Tibial nerve (tissue), 4 donors: Measurements from ENCODE around the gene FILIP1.

ENCODE experiments used
- EP300 ChIP-seq, 2 donors: sonication (generic); formaldehyde crosslinking; IDR thresholded peaks; one replicate each; pipeline ENCODE4 v1.6.1; 2017; ENCODE audit warnings: antibody characterized with exemption in 2 of 2, mild to moderate bottlenecking in 1 of 2
- POLR2A ChIP-seq, 2 donors: fragments of 450-650 bp; IDR thresholded peaks; one replicate each; pipeline ENCODE4 v1.6.1; 2017; ENCODE audit warnings: antibody characterized with exemption in 2 of 2, mild to moderate bottlenecking in 2 of 2, moderate library complexity in 2 of 2
- TF ChIP-seq, protein P1 (sequence below), 5 experiments: fragments of 200-600 bp in 3 of 5; fragments of 450-650 bp in 2 of 5; sonication (generic) in 3 of 5; IDR thresholded peaks; one replicate each; pipeline ENCODE4 v1.5.1; 2016 to 2019; ENCODE audit warnings: antibody characterized with exemption in 5 of 5, mild to moderate bottlenecking in 3 of 5, moderate library complexity in 2 of 5

DNA sequence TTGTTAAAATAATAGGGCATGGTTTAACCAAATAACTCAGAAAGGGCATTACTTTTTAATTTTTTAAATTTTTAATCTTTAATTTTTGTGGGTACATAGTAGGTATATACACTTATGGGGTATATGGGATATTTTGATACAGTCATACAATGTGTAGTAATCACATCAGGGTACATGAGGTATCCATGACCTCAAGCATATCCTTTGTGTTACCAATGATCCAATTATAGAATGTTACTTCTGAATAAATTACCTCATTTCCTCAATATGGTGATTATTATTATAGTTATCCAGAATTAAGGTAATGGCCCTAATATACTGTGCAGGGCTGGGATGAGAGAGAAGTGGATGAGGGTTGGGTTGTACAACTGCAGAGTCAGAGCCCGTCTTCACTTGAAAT, 163.9 kb downstream of the FILIP1 start:
- TF ChIP-seq, protein P1, sequence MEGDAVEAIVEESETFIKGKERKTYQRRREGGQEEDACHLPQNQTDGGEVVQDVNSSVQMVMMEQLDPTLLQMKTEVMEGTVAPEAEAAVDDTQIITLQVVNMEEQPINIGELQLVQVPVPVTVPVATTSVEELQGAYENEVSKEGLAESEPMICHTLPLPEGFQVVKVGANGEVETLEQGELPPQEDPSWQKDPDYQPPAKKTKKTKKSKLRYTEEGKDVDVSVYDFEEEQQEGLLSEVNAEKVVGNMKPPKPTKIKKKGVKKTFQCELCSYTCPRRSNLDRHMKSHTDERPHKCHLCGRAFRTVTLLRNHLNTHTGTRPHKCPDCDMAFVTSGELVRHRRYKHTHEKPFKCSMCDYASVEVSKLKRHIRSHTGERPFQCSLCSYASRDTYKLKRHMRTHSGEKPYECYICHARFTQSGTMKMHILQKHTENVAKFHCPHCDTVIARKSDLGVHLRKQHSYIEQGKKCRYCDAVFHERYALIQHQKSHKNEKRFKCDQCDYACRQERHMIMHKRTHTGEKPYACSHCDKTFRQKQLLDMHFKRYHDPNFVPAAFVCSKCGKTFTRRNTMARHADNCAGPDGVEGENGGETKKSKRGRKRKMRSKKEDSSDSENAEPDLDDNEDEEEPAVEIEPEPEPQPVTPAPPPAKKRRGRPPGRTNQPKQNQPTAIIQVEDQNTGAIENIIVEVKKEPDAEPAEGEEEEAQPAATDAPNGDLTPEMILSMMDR (IDR thresholded peaks at IDR 0.05): no peak
- TF ChIP-seq EP300 (IDR thresholded peaks at IDR 0.05) (no peak), POLR2A (IDR thresholded peaks at IDR 0.05) (no peak)
